GM18498 (cell line): ENCODE measurements around the gene CAPSL.
"Not testable (repeated sequence)": the region's sequence is repeated elsewhere in the genome, so short reads cannot be mapped to it uniquely, and the experiment has no call there.

Experiments
- ATAC-seq: cut with Tn5 transposase; IDR thresholded peaks from one replicate; pipeline ENCODE4 v1.9.1; 2021; ENCODE audit warnings: mild to moderate bottlenecking, moderate library complexity; ENCODE audit not compliant: unreplicated experiment

CAPSL gene

GRCh38 chr5:35877655-35878054 lies 60.8 kb downstream of the CAPSL start:
- no peak for ATAC-seq

- no peak for ATAC-seq
These were observed 61.5 kb downstream of the CAPSL start for GRCh38 chr5:35876922-35877321.

GRCh38 chr5:35876454-35876853 lies 62.0 kb downstream of the CAPSL start:
- no peak for ATAC-seq

- no peak for ATAC-seq
These were observed 67.8 kb downstream of the CAPSL start for GRCh38 chr5:35870605-35871004.

DNA sequence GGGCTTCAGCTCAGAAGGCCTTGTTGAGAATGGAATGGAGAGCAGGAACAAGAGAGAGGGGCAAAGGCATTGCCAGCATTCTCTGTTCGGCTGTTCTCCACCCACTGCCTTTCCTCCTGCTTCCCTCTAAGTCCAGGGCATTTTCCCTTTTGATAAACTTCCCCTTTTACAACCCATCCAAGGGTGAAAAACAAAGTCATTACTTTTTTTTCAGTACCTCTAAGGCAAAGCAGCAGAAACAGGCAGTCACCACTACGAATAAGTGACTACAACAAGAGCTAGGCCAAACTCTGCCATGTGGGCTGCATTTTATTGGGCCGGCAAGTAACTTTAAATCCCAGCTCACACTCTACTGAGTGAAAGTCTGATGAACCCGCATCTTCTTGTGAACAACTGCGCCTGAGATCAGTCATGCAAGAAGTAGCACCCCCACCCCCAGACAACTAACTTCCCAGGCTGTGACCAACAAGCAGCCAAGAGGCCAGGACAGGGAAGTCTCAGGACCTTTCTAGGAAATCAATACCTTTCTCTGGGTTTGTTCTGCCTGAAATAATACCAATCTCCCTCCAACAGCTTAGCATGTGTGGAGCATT lies 68.6 kb downstream of the CAPSL start:
- ATAC-seq, result no peak

GRCh38 chr5:35867998-35868397 lies 70.4 kb downstream of the CAPSL start:
- no peak for ATAC-seq

DNA sequence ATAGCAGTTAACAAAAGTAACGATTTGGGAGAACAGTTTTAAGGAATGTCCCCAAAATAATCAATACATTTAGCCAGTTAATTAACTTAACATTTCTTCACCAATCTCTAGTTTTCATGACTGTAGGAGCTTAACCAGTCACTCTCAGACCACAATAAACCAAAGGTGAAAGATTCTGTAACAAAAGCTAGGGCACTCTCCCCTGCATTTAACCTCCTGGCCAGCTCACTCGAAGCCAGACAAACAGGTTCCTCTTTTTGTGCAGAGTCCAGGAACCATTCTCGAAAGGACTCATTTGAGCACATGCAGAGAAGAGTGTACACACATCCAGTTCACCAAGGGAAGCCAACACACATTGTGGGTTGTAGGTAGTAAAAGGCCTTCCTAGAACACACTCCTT lies 75.3 kb downstream of the CAPSL start:
- ATAC-seq, result no peak

DNA sequence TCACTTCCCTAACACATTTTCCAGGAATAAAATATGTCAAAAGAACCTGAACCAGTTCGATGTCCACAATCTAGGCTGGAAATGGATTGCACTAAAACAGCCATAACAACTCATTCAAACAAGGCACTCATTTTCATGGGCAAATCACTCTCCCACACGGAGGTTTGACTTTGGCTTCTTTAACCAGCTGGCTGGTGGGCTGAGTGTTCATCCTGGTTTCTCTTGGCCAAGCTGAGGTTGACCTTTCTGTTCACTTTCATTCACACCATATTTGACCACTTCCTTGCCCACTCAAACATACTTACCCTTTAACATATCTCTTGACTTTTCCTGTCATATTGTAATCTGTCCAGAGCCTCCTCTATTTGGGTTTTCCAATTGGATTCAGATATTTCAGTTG lies 76.3 kb downstream of the CAPSL start:
- no peak for ATAC-seq

DNA sequence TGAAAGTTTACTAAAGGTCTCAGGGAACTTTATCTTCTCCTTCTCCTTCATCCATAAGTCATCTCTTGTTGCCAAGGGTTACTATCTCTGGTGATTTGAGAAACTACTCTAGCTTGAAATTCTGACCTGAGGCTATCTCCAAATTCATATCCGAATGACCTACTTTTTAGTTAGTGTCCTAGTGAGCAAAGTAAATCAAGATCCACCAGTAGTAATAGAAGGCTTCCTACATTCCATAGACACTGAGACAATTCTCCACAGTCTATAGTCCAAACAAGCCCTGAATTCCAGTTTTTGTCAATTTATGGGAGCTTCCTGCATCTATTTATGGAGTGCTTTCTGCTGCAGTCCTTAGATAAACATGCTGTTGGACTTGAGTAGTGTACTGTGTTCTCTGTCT lies 76.7 kb downstream of the CAPSL start:
- ATAC-seq, result no peak

- ATAC-seq, result no peak
These were observed 77.7 kb downstream of the CAPSL start for GRCh38 chr5:35860686-35861085.

- no peak for ATAC-seq
These were observed 79.2 kb downstream of the CAPSL start for GRCh38 chr5:35859101-35859661.

DNA sequence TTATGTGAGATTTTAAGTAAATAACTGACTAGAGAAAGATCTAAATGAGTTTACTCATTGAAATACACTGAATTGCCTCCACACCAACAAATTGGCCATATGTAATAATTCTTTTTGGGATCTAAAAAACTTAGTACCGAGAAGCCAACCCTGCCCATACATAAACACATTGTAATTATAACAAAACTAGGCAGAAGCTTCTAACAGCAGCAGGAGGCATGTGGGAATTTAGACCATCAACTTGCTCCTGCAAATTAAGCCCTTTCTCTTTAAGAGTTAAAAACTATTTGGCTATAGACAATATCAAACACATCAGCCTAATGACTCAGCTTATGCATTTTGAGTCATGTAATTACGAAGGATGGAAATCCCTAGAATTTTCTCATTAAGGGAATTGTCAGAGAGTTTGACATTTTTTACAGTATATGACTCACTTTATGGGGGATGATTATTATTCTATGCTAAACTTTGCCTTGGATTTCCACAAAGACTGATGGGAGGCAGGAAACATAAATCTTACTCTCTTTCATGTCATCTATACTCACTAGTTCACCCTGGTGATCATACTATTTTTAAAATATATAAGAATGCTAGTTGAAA lies 80.7 kb downstream of the CAPSL start:
- ATAC-seq, result no peak

DNA sequence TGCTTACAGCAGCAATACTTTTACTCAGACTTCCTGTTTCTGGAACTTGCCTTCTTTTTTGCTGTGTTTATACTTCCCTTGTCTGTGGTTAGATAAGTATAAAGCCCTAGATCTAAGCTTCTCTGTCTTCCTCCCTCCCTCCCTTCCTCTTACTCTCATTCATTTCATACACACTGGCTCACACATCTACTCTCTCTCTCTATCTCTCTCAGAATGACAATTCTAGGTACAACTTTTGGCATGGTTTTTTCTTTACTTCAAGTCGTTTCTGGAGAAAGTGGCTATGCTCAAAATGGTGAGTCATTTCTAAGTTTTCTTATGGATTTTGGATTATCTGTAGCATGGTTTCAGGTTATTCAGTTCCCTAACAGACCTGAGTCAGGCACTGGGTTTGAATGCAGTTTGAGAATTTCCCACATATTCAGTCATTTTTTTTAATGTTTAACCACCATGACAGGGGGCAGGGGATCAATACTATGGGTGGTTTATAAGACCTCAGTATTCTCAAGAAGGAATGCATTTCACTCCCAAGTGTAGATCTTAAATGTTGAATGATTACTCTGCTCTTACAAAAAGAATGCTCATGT lies 81.6 kb downstream of the CAPSL start, which contains the start of gene IL7R:
TSS of gene IL7R (plus strand) at position 127 of the 587 bp plus-strand sequence. CDS start at position 214, 87 bp downstream.
- ATAC-seq, result no peak

DNA sequence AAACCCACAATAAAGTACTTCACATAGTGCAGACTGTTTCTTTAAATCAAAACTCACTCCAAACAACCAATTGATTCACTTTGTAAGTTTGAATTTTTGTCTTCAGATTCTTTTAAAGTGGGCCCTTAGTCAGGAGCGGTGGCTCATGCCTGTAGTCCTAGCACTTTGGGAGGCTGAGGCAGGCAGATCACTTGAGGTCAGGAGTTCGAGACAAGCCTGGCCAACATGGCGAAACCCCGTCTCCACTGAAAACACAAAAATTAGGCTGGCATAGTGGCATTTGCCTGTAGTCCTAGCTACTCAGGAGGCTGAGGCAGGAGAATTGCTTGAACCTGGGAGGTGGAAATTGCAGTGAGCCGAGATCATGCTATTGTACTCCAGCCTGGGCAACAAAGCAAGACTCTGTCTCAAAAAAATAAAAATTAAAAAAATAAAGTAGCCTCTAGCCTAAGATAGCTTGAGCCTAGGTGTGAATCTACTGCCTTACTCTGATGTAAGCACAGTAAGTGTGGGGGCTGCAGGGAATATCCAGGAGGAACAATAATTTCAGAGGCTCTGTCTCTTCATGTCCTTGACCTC lies 82.1 kb downstream of the CAPSL start:
- not testable (repeated sequence) for ATAC-seq

DNA sequence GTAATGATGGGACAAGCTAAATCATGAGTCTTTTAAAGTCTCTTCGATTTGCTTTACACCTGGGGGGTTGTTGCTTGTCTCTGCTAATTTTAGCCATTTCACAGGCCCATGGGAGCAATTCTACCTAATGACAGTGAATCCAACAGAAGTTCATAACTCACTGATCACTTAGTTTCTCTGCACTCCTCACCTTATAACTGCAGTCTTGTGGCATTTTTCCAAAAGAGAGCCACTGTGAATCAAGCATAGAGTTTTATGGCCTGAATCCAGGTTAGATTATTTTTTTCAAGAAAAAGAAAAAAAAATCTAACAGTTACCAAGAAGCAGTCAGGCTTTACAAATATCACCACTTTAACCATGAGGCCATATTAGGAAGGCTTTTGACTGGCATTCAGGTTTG lies 83.2 kb downstream of the CAPSL start:
- no peak for ATAC-seq
